NB4 (cell line): Measurements from ENCODE around the gene NDUFAF8.

ENCODE experiments used
- DNase-seq: peaks from one replicate; pipeline ENCODE4 v3.0.0; 2010; ENCODE audit warnings: low read depth
- H3K4me3 ChIP-seq: one replicate; pipeline ENCODE4 v1.5.1; 2011; ENCODE audit warnings: mild to moderate bottlenecking, low read depth, low read length, moderate library complexity
- CTCF ChIP-seq: IDR thresholded peaks from one replicate; pipeline ENCODE4 v1.5.1; 2012; ENCODE audit warnings: low read depth, low read length
- MAX ChIP-seq: IDR thresholded peaks from 2 replicates; pipeline ENCODE4 v1.6.1; 2011; ENCODE audit warnings: low read depth, low read length
- MYC ChIP-seq: IDR thresholded peaks from 2 replicates; pipeline ENCODE4 v1.6.1; 2011; ENCODE audit warnings: low read depth, low read length
- POLR2A ChIP-seq: IDR thresholded peaks from 2 replicates; pipeline ENCODE4 v1.6.1; 2011; ENCODE audit warnings: mild to moderate bottlenecking; ENCODE audit not compliant: insufficient read length; ENCODE audit errors: extremely low read depth

The NDUFAF8 gene

GRCh38 chr17:81234506-81234855 is 4.6 kb upstream of the NDUFAF8 start:
- no peak overlapping the region for H3K4me3 ChIP-seq
- TF ChIP-seq POLR2A (no peak), MAX (no peak), CTCF (no peak), MYC (no peak)
- DNase-seq = no peak

DNA sequence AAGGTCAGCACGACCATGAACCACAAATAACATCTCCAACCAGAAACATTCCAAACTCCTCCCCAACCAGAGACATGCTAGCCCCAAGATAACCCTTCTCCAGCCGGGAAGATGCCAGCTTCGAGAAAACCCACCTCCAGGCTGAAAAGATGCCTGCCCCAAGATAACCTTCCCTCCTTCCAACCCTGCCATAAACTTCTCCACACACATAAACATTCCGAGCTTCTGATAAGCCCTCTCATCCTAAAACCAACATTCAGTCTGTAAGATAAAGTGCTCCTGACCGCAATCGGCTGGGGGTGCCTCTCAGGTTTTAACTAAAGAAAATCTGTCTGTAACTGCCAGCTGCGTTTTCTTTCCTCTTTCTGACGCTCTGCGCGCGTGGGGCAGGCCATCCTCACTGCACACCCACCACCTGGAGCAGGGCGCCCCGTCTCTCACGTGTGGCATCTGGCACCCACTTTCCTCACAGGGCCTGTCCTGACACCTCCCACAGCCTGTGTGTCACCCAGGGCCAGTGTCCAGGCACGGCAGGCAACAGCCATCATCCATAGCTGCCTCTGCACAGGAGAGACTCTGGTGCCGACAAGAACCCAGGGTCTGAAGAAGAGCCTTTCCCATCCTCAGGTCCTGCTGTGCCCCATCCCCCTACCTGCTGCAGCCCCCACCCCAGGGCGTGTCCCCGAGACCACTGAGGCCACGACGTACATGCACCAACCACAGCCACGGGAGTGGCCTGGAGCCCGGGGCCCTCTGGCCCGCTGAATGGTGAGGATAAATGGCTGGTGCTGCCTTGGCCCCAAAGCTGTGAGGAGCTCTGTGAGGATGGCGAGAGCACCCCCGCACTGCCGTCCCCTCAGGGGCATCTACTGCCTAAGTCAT is 3.9 kb upstream of the NDUFAF8 start:
- no peak for TF ChIP-seq POLR2A
- TF ChIP-seq CTCF = no peak
- TF ChIP-seq MAX = no peak
- TF ChIP-seq MYC = no peak
- DNase-seq = no peak
- H3K4me3 ChIP-seq = no peak overlapping the region

DNA sequence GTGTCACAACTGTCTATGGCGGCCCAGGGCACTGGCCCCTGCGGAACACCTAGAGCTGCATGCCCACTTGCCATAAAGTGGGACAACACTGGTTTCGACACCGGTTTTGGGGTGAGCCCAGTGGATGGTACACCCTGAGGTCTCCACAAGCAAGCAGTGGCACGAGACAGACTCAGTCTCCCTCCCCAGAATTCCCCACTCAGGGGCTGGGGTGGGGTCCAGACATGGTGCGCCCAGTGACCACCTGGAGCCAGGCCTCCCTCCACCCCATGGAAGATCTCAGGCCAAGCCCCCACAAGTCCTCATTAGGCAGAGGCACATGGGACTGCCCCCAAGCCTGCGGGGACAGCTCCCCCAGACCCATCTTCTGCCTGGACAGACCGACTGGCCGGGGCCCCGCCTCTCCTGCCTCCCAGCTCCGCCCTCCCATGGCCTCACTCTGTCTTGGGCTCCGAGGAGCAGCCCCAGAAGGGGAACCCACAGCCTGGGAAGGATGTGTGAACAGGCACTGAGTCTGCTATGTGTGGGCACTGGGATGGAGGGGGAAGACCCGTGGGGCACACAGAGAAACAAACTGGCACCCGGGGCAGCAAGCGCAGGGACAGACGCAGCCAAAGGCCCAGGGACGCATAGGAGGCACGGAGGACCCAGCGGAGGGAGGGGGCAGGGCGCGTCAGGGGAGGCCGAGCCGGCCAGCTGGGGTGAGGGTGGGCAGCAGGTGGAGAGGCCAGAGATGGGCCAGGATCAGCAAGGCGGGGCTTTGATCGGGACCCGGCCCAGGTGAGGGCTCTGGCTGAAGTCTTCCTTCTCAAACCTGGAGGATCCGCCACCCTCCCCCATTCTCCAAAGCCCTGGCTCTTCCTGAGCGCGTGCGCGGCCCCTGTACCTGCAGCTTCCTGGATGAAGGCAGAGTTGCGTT is 3.0 kb upstream of the NDUFAF8 start:
- no peak overlapping the region for H3K4me3 ChIP-seq
- DNase-seq = no peak
- no peak for TF ChIP-seq MAX

DNA sequence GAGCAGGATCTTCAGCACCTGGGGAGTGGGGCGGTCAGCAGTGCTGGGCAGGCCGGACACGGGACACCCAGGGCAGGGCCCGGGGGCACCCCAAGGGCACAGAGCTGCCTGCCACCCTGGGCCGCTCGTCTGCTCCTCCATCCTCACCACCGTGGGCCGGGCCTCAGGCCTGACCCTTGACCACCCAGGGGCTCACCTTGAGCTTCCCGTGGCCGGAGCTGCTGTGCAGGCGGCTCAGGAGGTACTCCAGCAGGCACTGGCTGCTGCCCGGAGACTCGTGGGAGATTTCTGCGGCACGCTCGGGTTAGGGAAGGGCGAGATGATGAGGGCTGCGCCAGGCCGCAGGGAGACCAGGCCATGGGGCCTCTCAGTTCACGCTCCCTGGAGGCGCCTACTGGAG is 2.3 kb upstream of the NDUFAF8 start:
- TF ChIP-seq MAX (no peak), MYC (no peak), CTCF (no peak), POLR2A (no peak)
- no peak for DNase-seq
- H3K4me3 ChIP-seq = no peak overlapping the region

DNA sequence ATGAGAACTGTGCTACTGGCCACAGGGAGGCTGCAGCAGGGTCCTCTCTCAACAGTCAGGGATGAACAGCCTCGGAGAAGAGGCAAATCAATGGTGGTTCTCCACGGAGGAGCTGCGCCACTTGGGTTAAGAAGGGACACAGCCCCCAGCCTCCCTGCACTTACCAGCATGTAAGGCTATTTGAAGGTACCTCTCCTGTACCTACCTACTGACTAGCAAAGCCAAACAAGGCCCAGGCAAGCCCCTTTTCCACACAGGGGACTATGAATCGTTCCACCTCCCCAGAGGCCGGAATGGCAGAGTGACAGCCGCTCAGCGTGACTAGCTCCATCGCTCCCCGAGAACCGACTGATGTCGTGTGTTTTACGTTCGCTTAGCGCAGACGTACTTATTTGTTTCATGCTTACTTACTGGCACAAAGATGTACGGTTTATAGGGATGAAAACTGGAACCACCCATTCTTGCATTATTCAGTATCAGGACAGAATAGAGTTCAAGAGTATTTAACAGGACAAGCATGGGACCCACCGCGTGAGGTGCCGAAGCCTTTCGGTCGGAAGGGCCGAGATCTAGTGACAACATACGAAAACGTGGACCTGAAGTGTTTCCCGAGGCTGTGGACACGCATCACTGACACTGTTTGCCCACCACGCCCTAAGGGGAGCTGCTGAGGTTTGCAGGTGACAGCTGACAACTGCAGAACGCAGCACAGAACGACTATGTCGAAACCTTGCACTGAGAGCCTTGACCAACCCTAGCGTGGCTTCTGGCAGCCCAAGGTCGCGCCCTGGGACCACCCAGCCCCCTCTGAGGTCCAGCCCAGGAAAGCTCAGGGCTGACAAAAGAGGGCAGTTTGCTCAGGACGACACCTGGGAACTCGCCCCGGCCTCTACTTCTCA is 1.3 kb upstream of the NDUFAF8 start:
- TF ChIP-seq MAX (no peak), CTCF (no peak), POLR2A (no peak), MYC (no peak)
- H3K4me3 ChIP-seq = peak overlapping the region; percentile 76
- DNase-seq = no peak
